SK-N-SH treated with all-trans-retinoic acid at 6 μM for 48 hours (cell line): ENCODE results near the gene TYW1B.
"Not testable (repeated sequence)": the region's sequence is repeated elsewhere in the genome, so short reads cannot be mapped to it uniquely, and the experiment has no call there.

Source experiments
- ARNTL ChIP-seq: fragments of 450-650 bp; formaldehyde crosslinking; IDR thresholded peaks from 2 replicates; pipeline ENCODE4 v1.5.0; 2020; ENCODE audit warnings: low read depth, mild to moderate bottlenecking, moderate library complexity, borderline replicate concordance
- BACH2 ChIP-seq: fragments of 250-450 bp; sonication (Bioruptor Pico); IDR thresholded peaks from 2 replicates; pipeline ENCODE4 v1.9.0; 2021; ENCODE audit warnings: mild to moderate bottlenecking, borderline replicate concordance
- OSR1 ChIP-seq: fragments of 250-450 bp; sonication (Bioruptor Pico); IDR thresholded peaks from 2 replicates; pipeline ENCODE4 v1.8.0; 2022; ENCODE audit warnings: moderate library complexity, mild to moderate bottlenecking, inconsistent platforms
- TCF4 ChIP-seq: fragments of 250-450 bp; sonication (Bioruptor Pico); IDR thresholded peaks from 2 replicates; pipeline ENCODE4 v1.8.0; 2021; ENCODE audit warnings: mild to moderate bottlenecking, moderate library complexity, borderline replicate concordance
- ZFP30 ChIP-seq: fragments of 450-650 bp; formaldehyde crosslinking; IDR thresholded peaks from 2 replicates; pipeline ENCODE4 v1.5.0; 2022; ENCODE audit warnings: mild to moderate bottlenecking, moderate library complexity
- ZNF70 ChIP-seq: fragments of 450-650 bp; formaldehyde crosslinking; IDR thresholded peaks from 2 replicates; pipeline ENCODE4 v1.5.0; 2020; ENCODE audit warnings: mild to moderate bottlenecking, moderate library complexity
- TF ChIP-seq, protein P1 (sequence below): fragments of 250-450 bp; sonication (Bioruptor Pico); IDR thresholded peaks from 2 replicates; pipeline ENCODE4 v1.8.0; 2020; ENCODE audit warnings: mild to moderate bottlenecking, moderate library complexity, borderline replicate concordance
- TF ChIP-seq, protein P2 (sequence below): fragments of 250-450 bp; sonication (Bioruptor Pico); IDR thresholded peaks from 2 replicates; pipeline ENCODE4 v1.5.1; 2021; ENCODE audit warnings: mild to moderate bottlenecking, moderate library complexity

- TF ChIP-seq TCF4 (CRISPR knock-in tag); ZFP30 (CRISPR knock-in tag); ZNF70; ARNTL; OSR1 (CRISPR knock-in tag); BACH2 (CRISPR knock-in tag): not testable (repeated sequence)
- TF ChIP-seq, protein P1, sequence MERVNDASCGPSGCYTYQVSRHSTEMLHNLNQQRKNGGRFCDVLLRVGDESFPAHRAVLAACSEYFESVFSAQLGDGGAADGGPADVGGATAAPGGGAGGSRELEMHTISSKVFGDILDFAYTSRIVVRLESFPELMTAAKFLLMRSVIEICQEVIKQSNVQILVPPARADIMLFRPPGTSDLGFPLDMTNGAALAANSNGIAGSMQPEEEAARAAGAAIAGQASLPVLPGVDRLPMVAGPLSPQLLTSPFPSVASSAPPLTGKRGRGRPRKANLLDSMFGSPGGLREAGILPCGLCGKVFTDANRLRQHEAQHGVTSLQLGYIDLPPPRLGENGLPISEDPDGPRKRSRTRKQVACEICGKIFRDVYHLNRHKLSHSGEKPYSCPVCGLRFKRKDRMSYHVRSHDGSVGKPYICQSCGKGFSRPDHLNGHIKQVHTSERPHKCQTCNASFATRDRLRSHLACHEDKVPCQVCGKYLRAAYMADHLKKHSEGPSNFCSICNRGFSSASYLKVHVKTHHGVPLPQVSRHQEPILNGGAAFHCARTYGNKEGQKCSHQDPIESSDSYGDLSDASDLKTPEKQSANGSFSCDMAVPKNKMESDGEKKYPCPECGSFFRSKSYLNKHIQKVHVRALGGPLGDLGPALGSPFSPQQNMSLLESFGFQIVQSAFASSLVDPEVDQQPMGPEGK: not testable (repeated sequence)
- TF ChIP-seq, protein P2, sequence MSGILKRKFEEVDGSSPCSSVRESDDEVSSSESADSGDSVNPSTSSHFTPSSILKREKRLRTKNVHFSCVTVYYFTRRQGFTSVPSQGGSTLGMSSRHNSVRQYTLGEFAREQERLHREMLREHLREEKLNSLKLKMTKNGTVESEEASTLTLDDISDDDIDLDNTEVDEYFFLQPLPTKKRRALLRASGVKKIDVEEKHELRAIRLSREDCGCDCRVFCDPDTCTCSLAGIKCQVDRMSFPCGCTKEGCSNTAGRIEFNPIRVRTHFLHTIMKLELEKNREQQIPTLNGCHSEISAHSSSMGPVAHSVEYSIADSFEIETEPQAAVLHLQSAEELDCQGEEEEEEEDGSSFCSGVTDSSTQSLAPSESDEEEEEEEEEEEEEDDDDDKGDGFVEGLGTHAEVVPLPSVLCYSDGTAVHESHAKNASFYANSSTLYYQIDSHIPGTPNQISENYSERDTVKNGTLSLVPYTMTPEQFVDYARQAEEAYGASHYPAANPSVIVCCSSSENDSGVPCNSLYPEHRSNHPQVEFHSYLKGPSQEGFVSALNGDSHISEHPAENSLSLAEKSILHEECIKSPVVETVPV (CRISPR knock-in tag): not testable (repeated sequence)
These were observed 151.1 kb downstream of the TYW1B start for GRCh38 chr7:72676880-72677279.
